ENCODE measurements around the gene PLXNA4.

GRCh38 chr7:132247995-132248618, 328.2 kb downstream of the PLXNA4 start:
- TF ChIP-seq CTCF (IDR thresholded peaks at IDR 0.05) (no peak), EP300 (IDR thresholded peaks at IDR 0.05; ENCODE audit: low read depth) (no peak), POLR2AphosphoS5 (IDR thresholded peaks at IDR 0.05) (no peak), POLR2A (IDR thresholded peaks at IDR 0.05) (no peak)
